ENCODE data around the gene PRR5L. TPM values are rescaled to one million over a fixed set of nuclear protein-coding genes. Genes with fewer than 3 reads are reported as not detected.
"Not testable (repeated sequence)": the region's sequence is repeated elsewhere in the genome, so short reads cannot be mapped to it uniquely, and the experiment has no call there.

PRR5L gene
- total and polyA plus RNA-seq, 9 donors = 6.7 to 10.4 (median 7.1) TPM

GRCh38 chr11:36317992-36318391 is 21.9 kb downstream of the PRR5L start:
- Histone ChIP-seq H3K4me3 (ENCODE audit: low read length) (no peak overlapping the region), H3K36me3 (ENCODE audit: control insufficient read depth, insufficient read depth, low read length) (no peaks in the 10 kb centered on the region), H3K9me3 (replicated peaks; ENCODE audit: control insufficient read depth, low read depth, low read length) (no peaks in the 10 kb centered on the region), H3K27me3 (ENCODE audit: control insufficient read depth, insufficient read depth, low read length) (no peaks in the 10 kb centered on the region), H3K27ac (ENCODE audit: low read length) (no peak overlapping the region), H3K4me1 (ENCODE audit: control insufficient read depth, insufficient read depth, low read length) (peaks cover 10% of the 10 kb centered on the region)
- no peak for DNase-seq
- WGBS (ENCODE audit: insufficient coverage) = no CpG with 5 or more reads among the region's 2 CpGs

GRCh38 chr11:36324956-36325355 is 28.9 kb downstream of the PRR5L start:
- not testable (repeated sequence) for H3K27me3 ChIP-seq (ENCODE audit: control insufficient read depth, insufficient read depth, low read length); DNase-seq; H3K4me3 ChIP-seq (ENCODE audit: low read length); H3K36me3 ChIP-seq (ENCODE audit: control insufficient read depth, insufficient read depth, low read length); H3K9me3 ChIP-seq (replicated peaks; ENCODE audit: control insufficient read depth, low read depth, low read length); H3K4me1 ChIP-seq (ENCODE audit: control insufficient read depth, insufficient read depth, low read length); H3K27ac ChIP-seq (ENCODE audit: low read length)
- WGBS (ENCODE audit: insufficient coverage) = 92% methylated on average over 15 of the region's 15 CpGs

DNA sequence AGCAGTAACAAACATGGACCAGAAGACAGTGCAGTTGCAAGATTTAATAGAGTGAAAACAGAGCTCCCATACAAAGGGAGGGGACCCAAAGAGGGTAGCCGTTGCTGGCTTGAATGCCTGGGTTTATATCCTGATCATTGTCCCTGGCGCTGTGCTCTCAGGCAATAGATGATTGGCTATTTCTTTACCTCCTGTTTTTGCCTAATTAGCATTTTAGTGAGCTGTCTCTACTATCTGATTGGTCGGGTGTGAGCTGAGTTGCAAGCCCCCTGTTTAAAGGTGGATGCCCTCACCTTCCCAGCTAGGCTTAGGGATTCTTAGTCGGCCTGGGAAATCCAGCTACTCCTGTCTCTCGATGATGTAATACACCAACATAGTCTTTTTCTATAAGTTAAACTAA is 29.3 kb downstream of the PRR5L start:
- H3K4me3 ChIP-seq (ENCODE audit: low read length); H3K4me1 ChIP-seq (ENCODE audit: control insufficient read depth, insufficient read depth, low read length); H3K9me3 ChIP-seq (replicated peaks; ENCODE audit: control insufficient read depth, low read depth, low read length); H3K36me3 ChIP-seq (ENCODE audit: control insufficient read depth, insufficient read depth, low read length); H3K27ac ChIP-seq (ENCODE audit: low read length); DNase-seq; H3K27me3 ChIP-seq (ENCODE audit: control insufficient read depth, insufficient read depth, low read length): not testable (repeated sequence)
- 90% methylated on average over 3 of the region's 5 CpGs for WGBS (ENCODE audit: insufficient coverage)

DNA sequence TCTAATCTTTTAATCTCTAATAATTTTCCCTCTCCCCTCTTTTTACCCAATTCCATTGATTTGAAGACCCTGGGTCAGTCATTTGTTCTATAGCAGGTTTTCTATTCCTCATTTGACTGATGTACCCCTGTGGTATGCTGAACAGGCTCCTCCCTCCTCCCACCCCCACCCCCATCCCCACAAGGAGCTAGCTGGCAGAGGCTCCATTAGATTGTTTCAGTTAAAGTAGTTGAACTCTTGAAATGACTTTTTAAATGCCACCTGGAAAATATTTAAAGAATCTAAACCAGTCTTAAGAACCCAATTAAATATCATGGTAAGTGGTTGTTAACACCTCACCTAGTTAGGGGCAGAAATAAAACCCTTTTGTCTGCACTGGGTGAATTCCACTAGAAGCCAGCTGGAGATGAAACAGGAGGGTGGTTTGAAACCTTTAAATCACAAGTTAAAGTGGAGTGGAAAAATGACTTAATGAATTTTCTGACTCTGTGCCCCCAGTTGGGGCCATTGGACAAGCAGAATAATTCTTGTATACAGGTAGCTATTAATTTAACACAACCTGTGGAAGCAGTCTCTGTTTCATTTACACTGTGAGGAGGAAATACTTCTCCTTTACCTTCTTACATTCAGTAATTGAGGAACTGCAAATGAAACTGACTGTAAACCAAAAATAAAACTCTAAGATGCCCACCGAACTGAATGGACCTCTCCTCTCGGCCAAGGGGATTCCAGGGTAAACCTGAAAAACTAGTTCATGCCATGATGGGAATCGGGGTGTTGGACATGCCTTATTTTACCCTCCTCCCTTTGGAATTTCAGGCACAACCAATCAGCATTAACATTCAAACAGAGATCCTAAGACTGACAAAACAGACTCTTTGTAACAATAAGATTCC is 30.7 kb downstream of the PRR5L start:
- no peaks in the 10 kb centered on the region for H3K4me1 ChIP-seq (ENCODE audit: control insufficient read depth, insufficient read depth, low read length)
- no peak overlapping the region for H3K27ac ChIP-seq (ENCODE audit: low read length)
- WGBS (ENCODE audit: insufficient coverage) = 76% methylated on average over 3 of the region's 3 CpGs
- no peak for DNase-seq
- no peaks in the 10 kb centered on the region for H3K9me3 ChIP-seq (replicated peaks; ENCODE audit: control insufficient read depth, low read depth, low read length)
- no peak overlapping the region for H3K4me3 ChIP-seq (ENCODE audit: low read length)
- no peaks in the 10 kb centered on the region for H3K36me3 ChIP-seq (ENCODE audit: control insufficient read depth, insufficient read depth, low read length)
- H3K27me3 ChIP-seq (ENCODE audit: control insufficient read depth, insufficient read depth, low read length) = no peaks in the 10 kb centered on the region

DNA sequence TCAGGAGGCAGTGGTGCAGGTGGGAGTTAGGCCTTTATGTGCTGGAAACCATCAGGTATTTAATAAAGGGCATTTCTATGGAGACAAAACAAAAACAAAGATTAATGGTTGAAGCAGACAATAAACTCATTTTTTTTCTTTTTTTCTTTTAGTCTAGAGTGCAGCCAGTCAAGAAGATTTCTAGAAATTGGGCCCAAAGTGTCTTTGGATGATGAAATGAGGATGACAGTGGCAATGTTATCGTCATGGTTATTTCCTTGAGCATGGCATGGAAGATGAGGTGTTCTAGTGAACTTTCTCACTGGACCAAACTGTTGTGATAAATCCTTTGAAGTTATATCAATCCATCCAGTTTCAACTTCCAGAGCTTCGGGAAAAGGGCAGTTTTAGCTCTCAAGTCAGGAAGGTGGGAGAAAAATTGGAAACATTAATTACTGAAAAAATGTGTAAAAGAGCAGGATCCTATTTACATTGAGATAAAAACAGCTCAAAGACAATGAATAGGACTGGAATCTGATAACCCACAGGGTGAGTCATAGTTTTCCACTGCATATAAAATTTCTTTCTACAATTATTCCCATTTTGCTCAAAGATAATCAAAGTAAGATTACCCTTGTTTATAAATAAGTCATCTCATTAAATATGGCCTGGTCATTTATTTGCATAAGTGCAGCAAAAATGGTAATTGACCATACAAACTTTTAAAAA is 33.0 kb downstream of the PRR5L start:
- H3K36me3 ChIP-seq (ENCODE audit: control insufficient read depth, insufficient read depth, low read length) = no peaks in the 10 kb centered on the region
- no peaks in the 10 kb centered on the region for H3K27me3 ChIP-seq (ENCODE audit: control insufficient read depth, insufficient read depth, low read length)
- WGBS (ENCODE audit: insufficient coverage) = 67% methylated on average over 1 of the region's 2 CpGs
- no peak for DNase-seq
- no peak overlapping the region for H3K27ac ChIP-seq (ENCODE audit: low read length)
- H3K4me3 ChIP-seq (ENCODE audit: low read length) = no peak overlapping the region
- no peaks in the 10 kb centered on the region for H3K9me3 ChIP-seq (replicated peaks; ENCODE audit: control insufficient read depth, low read depth, low read length)
- no peaks in the 10 kb centered on the region for H3K4me1 ChIP-seq (ENCODE audit: control insufficient read depth, insufficient read depth, low read length)

DNA sequence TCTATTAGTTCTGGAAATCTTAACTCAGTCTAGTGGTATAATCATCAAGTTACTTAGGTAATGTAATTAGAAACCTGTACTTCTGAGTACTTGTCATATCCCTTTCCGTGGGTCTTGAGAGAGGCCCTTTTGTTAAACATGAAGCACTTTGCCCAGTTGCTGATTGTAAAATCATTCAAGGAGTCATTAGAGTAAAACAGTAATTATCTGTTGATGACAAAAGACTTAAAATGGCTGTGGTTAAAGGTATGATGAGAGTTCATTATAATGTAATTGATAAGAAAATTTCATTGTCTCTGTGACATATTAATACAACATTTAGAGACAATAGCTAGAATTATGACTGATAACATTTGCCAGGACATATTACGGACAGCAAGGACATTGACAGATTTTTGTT is 34.3 kb downstream of the PRR5L start:
- 90% methylated on average over 2 of the region's 2 CpGs for WGBS (ENCODE audit: insufficient coverage)
- Histone ChIP-seq H3K9me3 (replicated peaks; ENCODE audit: control insufficient read depth, low read depth, low read length) (no peaks in the 10 kb centered on the region), H3K4me3 (ENCODE audit: low read length) (no peak overlapping the region), H3K4me1 (ENCODE audit: control insufficient read depth, insufficient read depth, low read length) (no peaks in the 10 kb centered on the region), H3K27me3 (ENCODE audit: control insufficient read depth, insufficient read depth, low read length) (no peaks in the 10 kb centered on the region), H3K27ac (ENCODE audit: low read length) (no peak overlapping the region), H3K36me3 (ENCODE audit: control insufficient read depth, insufficient read depth, low read length) (no peaks in the 10 kb centered on the region)
- no peak for DNase-seq

DNA sequence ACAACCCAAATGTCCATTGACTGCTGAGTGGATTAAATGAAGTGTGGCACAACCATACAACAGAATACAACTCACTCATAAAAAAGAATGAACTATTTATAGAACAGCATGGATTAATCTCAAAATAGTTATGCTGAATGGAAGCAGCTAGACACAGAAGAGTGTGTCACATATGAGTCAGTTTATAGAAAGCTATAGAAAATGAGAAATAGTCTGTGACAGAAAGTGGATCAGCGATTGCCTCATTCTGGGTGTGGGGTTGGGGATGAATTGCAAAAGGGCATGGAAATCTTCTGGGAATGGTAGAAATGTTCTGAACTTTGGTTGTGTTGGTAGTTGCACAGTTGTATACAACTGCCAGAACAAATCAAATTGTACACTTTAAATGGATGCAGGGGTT is 37.4 kb downstream of the PRR5L start:
- WGBS (ENCODE audit: insufficient coverage) = 86% methylated on average over 1 of the region's 1 CpG

GRCh38 chr11:36333897-36334296 is 37.8 kb downstream of the PRR5L start:
- WGBS (ENCODE audit: insufficient coverage) = no CpG with 5 or more reads among the region's 2 CpGs
- DNase-seq = peak; percentile 17

More for the DNA sequence above, 37.4 kb downstream of the PRR5L start:
- no peak overlapping the region for H3K4me3 ChIP-seq (ENCODE audit: low read length)
- no peaks in the 10 kb centered on the region for H3K27me3 ChIP-seq (ENCODE audit: control insufficient read depth, insufficient read depth, low read length)
- no peaks in the 10 kb centered on the region for H3K4me1 ChIP-seq (ENCODE audit: control insufficient read depth, insufficient read depth, low read length)
- H3K36me3 ChIP-seq (ENCODE audit: control insufficient read depth, insufficient read depth, low read length) = no peaks in the 10 kb centered on the region
- no peak for DNase-seq
- no peaks in the 10 kb centered on the region for H3K9me3 ChIP-seq (replicated peaks; ENCODE audit: control insufficient read depth, low read depth, low read length)
- no peak overlapping the region for H3K27ac ChIP-seq (ENCODE audit: low read length)

DNA sequence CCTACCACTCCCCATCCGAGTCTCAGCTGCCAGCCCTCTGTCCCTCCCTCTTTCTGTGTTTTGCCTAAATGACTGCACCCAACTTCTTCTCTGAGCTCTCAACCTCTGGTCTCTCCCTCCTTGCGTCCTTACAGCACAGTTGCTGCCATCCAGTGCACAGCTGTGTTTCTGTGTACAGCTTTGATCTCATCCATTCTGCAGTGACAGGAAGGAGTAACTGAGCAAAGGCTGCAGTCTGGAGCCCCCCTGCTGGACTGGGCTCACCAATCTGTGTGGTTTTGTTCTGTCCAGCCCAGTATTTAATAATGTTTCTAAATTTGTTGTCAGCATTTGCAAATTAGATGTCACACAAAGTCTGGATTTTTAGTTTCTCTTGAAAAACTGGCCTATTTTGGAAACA is 43.8 kb downstream of the PRR5L start:
- no peak overlapping the region for H3K27ac ChIP-seq (ENCODE audit: low read length)
- no peak overlapping the region for H3K4me3 ChIP-seq (ENCODE audit: low read length)
- H3K27me3 ChIP-seq (ENCODE audit: control insufficient read depth, insufficient read depth, low read length) = no peaks in the 10 kb centered on the region
- DNase-seq = no peak
- H3K4me1 ChIP-seq (ENCODE audit: control insufficient read depth, insufficient read depth, low read length) = no peaks in the 10 kb centered on the region
- no peaks in the 10 kb centered on the region for H3K36me3 ChIP-seq (ENCODE audit: control insufficient read depth, insufficient read depth, low read length)
- 68% methylated on average over 2 of the region's 2 CpGs for WGBS (ENCODE audit: insufficient coverage)
- no peaks in the 10 kb centered on the region for H3K9me3 ChIP-seq (replicated peaks; ENCODE audit: control insufficient read depth, low read depth, low read length)

More at GRCh38 chr11:36333897-36334296, 37.8 kb downstream of the PRR5L start:
- Histone ChIP-seq H3K9me3 (replicated peaks; ENCODE audit: control insufficient read depth, low read depth, low read length) (no peaks in the 10 kb centered on the region), H3K4me3 (ENCODE audit: low read length) (no peak overlapping the region), H3K27ac (ENCODE audit: low read length) (no peak overlapping the region), H3K4me1 (ENCODE audit: control insufficient read depth, insufficient read depth, low read length) (no peaks in the 10 kb centered on the region), H3K36me3 (ENCODE audit: control insufficient read depth, insufficient read depth, low read length) (no peaks in the 10 kb centered on the region), H3K27me3 (ENCODE audit: control insufficient read depth, insufficient read depth, low read length) (no peaks in the 10 kb centered on the region)

- Histone ChIP-seq H3K36me3 (ENCODE audit: control insufficient read depth, insufficient read depth, low read length) (no peaks in the 10 kb centered on the region), H3K4me3 (ENCODE audit: low read length) (no peak overlapping the region), H3K27ac (ENCODE audit: low read length) (no peak overlapping the region), H3K27me3 (ENCODE audit: control insufficient read depth, insufficient read depth, low read length) (no peaks in the 10 kb centered on the region), H3K4me1 (ENCODE audit: control insufficient read depth, insufficient read depth, low read length) (no peaks in the 10 kb centered on the region), H3K9me3 (replicated peaks; ENCODE audit: control insufficient read depth, low read depth, low read length) (no peaks in the 10 kb centered on the region)
- DNase-seq = no peak
- no CpG with 5 or more reads among the region's 5 CpGs for WGBS (ENCODE audit: insufficient coverage)
These were observed 44.8 kb downstream of the PRR5L start for GRCh38 chr11:36340897-36341296.

All from muscle of leg (tissue), 11 donors.